Hepatocyte (in vitro differentiated cells): ENCODE results near the gene SYCE1L. TPM values are rescaled to one million over a fixed set of nuclear protein-coding genes. Genes with fewer than 3 reads are reported as not detected.
"Not testable (repeated sequence)": the region's sequence is repeated elsewhere in the genome, so short reads cannot be mapped to it uniquely, and the experiment has no call there.

Experiments
- DNase-seq: peaks from one replicate; pipeline ENCODE4 v3.0.0-alpha.2; 2016; ENCODE audit warnings: low spot score
- H2AFZ ChIP-seq: fragments of 200-600 bp; sonication (generic); 2 replicates; pipeline ENCODE4 v1.6.0; 2016; ENCODE audit warnings: antibody characterized with exemption, mild to moderate bottlenecking
- H3K27ac ChIP-seq: fragments of 200-600 bp; sonication (generic); 2 replicates; pipeline ENCODE4 v1.5.1; 2016; ENCODE audit warnings: mild to moderate bottlenecking
- H3K27me3 ChIP-seq: fragments of 200-600 bp; sonication (generic); 2 replicates; pipeline ENCODE4 v1.6.1; 2016
- H3K36me3 ChIP-seq: fragments of 200-600 bp; sonication (generic); replicated peaks from 2 replicates; pipeline ENCODE4 v1.5.1; 2016; ENCODE audit warnings: low read depth; ENCODE audit not compliant: insufficient read depth
- H3K4me1 ChIP-seq: fragments of 200-600 bp; sonication (generic); 2 replicates; pipeline ENCODE4 v1.5.1; 2016; ENCODE audit warnings: mild to moderate bottlenecking, moderate library complexity; ENCODE audit not compliant: insufficient read depth
- H3K4me2 ChIP-seq: fragments of 200-600 bp; sonication (generic); 2 replicates; pipeline ENCODE4 v1.6.0; 2016
- H3K4me3 ChIP-seq: fragments of 200-600 bp; sonication (generic); 2 replicates; pipeline ENCODE4 v1.5.1; 2016; ENCODE audit warnings: mild to moderate bottlenecking
- H3K79me2 ChIP-seq: fragments of 200-600 bp; sonication (generic); 2 replicates; pipeline ENCODE4 v1.6.0; 2017; ENCODE audit warnings: mild to moderate bottlenecking
- H3K9me2 ChIP-seq: fragments of 200-600 bp; sonication (generic); replicated peaks from 2 replicates; pipeline ENCODE4 v1.6.0; 2017; ENCODE audit warnings: mild to moderate bottlenecking; ENCODE audit not compliant: insufficient read depth
- H3K9me3 ChIP-seq: fragments of 200-600 bp; sonication (generic); 2 replicates; pipeline ENCODE4 v1.5.1; 2016; ENCODE audit warnings: low read depth, mild to moderate bottlenecking
- H4K20me1 ChIP-seq: fragments of 200-600 bp; sonication (generic); 2 replicates; pipeline ENCODE4 v1.6.0; 2016; ENCODE audit warnings: mild to moderate bottlenecking; ENCODE audit not compliant: insufficient read depth, poor library complexity, severe bottlenecking
- CTCF ChIP-seq: fragments of 200-600 bp; sonication (generic); IDR thresholded peaks from 2 replicates; pipeline ENCODE4 v1.5.1; 2016; ENCODE audit warnings: antibody characterized with exemption, mild to moderate bottlenecking; ENCODE audit not compliant: poor library complexity
- EZH2 ChIP-seq: fragments of 200-600 bp; sonication (generic); IDR thresholded peaks from 2 replicates; pipeline ENCODE4 v1.6.1; 2016; ENCODE audit warnings: antibody characterized with exemption, mild to moderate bottlenecking, borderline replicate concordance
- EZH2phosphoT487 ChIP-seq: fragments of 200-600 bp; sonication (generic); IDR thresholded peaks from one replicate; pipeline ENCODE4 v1.6.1; 2018; ENCODE audit warnings: antibody characterized with exemption, mild to moderate bottlenecking, low read depth, moderate library complexity; ENCODE audit not compliant: unreplicated experiment, severe bottlenecking
- WGBS: methylation state at CpG from one replicate; pipeline ENCODE4 v1.1.6; 2016; ENCODE audit warnings: low lambda C conversion rate; ENCODE audit errors: missing lambda C conversion rate; 5-methylcytosine and 5-hydroxymethylcytosine counted together
- polyA plus RNA-seq: library from polyadenylated mRNA; unstranded; fragments of >200 nt; fragmentation: Nextera tagmentation; extraction: Ambion mirVana; gene quantifications from 2 replicates; pipeline ENCODE4 v1.2.1, GENCODE V29; 2016
- total RNA-seq: library from RNA; depleted of rRNA; stranded (reverse); fragments of >200 nt; gene quantifications from 2 replicates; pipeline ENCODE4 v1.2.3, GENCODE V29; 2014

The SYCE1L gene
- total and polyA plus RNA-seq, 2 experiments from 2014 or later = 2.6 to 8.2 TPM

DNA sequence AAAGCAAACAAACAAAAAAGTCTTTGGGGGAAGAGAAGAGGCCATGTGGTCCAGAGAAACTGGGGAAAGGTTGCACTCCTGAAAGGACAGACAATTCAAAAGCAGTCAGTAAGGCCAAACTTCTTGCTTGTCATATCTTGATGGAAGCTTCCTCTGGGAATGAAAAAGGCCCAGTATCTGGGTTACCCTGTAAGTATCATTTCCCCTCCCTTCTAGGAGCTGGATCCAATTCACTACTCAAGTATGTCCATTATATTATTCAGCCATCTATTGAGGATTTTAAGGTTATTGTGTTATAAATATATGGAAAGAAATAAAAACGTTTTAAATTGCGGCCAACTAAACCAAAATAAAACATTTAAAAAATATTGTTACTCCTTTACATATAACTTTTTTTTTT is 34.2 kb upstream of the SYCE1L start:
- Histone ChIP-seq H3K27ac (no peak overlapping the region), H3K79me2 (no peaks in the 10 kb centered on the region), H4K20me1 (no peaks in the 10 kb centered on the region), H3K4me1 (no peaks in the 10 kb centered on the region), H3K36me3 (no peaks in the 10 kb centered on the region), H3K4me2 (no peak overlapping the region), H3K9me2 (no peaks in the 10 kb centered on the region), H3K27me3 (no peaks in the 10 kb centered on the region), H2AFZ (no peak overlapping the region), H3K9me3 (no peaks in the 10 kb centered on the region), H3K4me3 (no peak overlapping the region)
- DNase-seq = no peak
- 90% methylated on average over 2 of the region's 2 CpGs for WGBS
- TF ChIP-seq EZH2 = no peak
- TF ChIP-seq CTCF = no peak
- no peak for TF ChIP-seq EZH2phosphoT487

GRCh38 chr16:77165536-77166236 is 33.5 kb upstream of the SYCE1L start:
- H3K4me3 ChIP-seq, H3K4me1 ChIP-seq, H3K27me3 ChIP-seq, H3K36me3 ChIP-seq, H4K20me1 ChIP-seq, H3K79me2 ChIP-seq, DNase-seq, H2AFZ ChIP-seq, H3K27ac ChIP-seq, H3K9me2 ChIP-seq, H3K4me2 ChIP-seq, H3K9me3 ChIP-seq: not testable (repeated sequence)
- WGBS = 95% methylated on average over 9 of the region's 9 CpGs

DNA sequence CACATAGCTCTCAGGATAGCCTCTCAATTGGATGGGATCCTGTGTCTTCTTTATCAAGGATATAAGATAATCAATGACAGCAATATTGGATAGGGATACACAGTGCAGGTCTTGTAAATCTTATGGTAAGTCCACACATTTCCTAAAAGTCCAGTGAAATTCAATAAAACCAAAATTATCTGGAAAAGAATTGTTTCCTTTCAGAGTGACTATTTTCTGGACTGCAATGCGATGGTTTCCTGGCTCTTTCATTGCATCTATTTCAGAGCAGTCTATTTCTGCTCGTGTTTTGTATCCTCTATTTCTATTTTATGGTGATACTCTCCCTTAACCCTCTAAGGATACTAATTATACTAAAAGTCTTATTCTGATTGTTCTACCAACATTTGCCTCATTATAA is 32.5 kb upstream of the SYCE1L start:
- Histone ChIP-seq H3K4me1 (no peaks in the 10 kb centered on the region), H4K20me1 (no peaks in the 10 kb centered on the region), H3K9me2 (no peaks in the 10 kb centered on the region), H3K4me2 (no peak overlapping the region), H3K79me2 (no peaks in the 10 kb centered on the region), H3K9me3 (no peaks in the 10 kb centered on the region), H3K27ac (no peak overlapping the region), H3K4me3 (no peak overlapping the region), H3K27me3 (no peaks in the 10 kb centered on the region), H3K36me3 (no peaks in the 10 kb centered on the region), H2AFZ (no peak overlapping the region)
- DNase-seq = no peak
- 89% methylated on average over 2 of the region's 2 CpGs for WGBS
- no peak for TF ChIP-seq EZH2phosphoT487
- TF ChIP-seq EZH2 = no peak
- TF ChIP-seq CTCF = no peak

- WGBS = 80% methylated on average over 4 of the region's 4 CpGs
- TF ChIP-seq CTCF = no peak
- no peak for TF ChIP-seq EZH2
- no peak for TF ChIP-seq EZH2phosphoT487
Measured at GRCh38 chr16:77168901-77169300, 30.3 kb upstream of the SYCE1L start.

More at GRCh38 chr16:77168901-77169300, 30.3 kb upstream of the SYCE1L start:
- H2AFZ ChIP-seq = no peak overlapping the region
- no peak for DNase-seq
- H3K27me3 ChIP-seq = no peaks in the 10 kb centered on the region
- no peaks in the 10 kb centered on the region for H3K4me1 ChIP-seq
- H3K4me2 ChIP-seq = no peak overlapping the region
- H3K4me3 ChIP-seq = no peak overlapping the region
- no peaks in the 10 kb centered on the region for H3K36me3 ChIP-seq
- H3K79me2 ChIP-seq = no peaks in the 10 kb centered on the region
- H3K27ac ChIP-seq = no peak overlapping the region
- no peaks in the 10 kb centered on the region for H3K9me2 ChIP-seq
- H4K20me1 ChIP-seq = no peaks in the 10 kb centered on the region
- H3K9me3 ChIP-seq = no peaks in the 10 kb centered on the region
